Activated naive CD4-positive, alpha-beta T cell treated with anti-CD3 and anti-CD28 coated beads for 36 hours (primary cell): ENCODE measurements around the gene KIF11. TPM values are rescaled to one million over a fixed set of nuclear protein-coding genes. Genes with fewer than 3 reads are reported as not detected.

Experiments used
- CTCF ChIA-PET: fragments of 350-600 bp; sonication (Branson Sonifier 250); formaldehyde crosslinking; loops from one replicate; lab custom pipeline; 2021; ENCODE audit warnings: antibody characterized with exemption; lab: Charles Lee
- DNase-seq: peaks from one replicate; pipeline ENCODE4 v3.0.0-alpha.2; 2020
- H3K27ac Mint-ChIP-seq: one replicate; pipeline ENCODE4 v1.8.0; 2021; ENCODE audit warnings: mild to moderate bottlenecking, mixed read lengths
- H3K27me3 Mint-ChIP-seq: one replicate; pipeline ENCODE4 v1.8.0; 2021; ENCODE audit warnings: low read depth, mixed read lengths
- H3K36me3 Mint-ChIP-seq: one replicate; pipeline ENCODE4 v1.8.0; 2021; ENCODE audit warnings: low read depth, mixed read lengths
- H3K4me1 Mint-ChIP-seq: one replicate; pipeline ENCODE4 v1.8.0; 2021; ENCODE audit warnings: low read depth, mixed read lengths
- H3K4me3 Mint-ChIP-seq: one replicate; pipeline ENCODE4 v1.8.0; 2021; ENCODE audit warnings: mild to moderate bottlenecking, moderate library complexity, mixed read lengths
- H3K9me3 Mint-ChIP-seq: one replicate; pipeline ENCODE4 v1.8.0; 2021; ENCODE audit warnings: mixed read lengths
- intact Hi-C: fragments of 100-400 bp; cut with micrococcal nuclease; formaldehyde crosslinking; loops from one replicate; pipeline ENCODE4 v1.15.1; 2023
- total RNA-seq, 2 experiments: library from RNA; stranded (reverse); gene quantifications; one replicate each; pipeline ENCODE4 v1.2.3, GENCODE V29; 2021

Gene KIF11
- total RNA-seq, 2 experiments from 2014 or later, result 43.2 to 43.4 TPM

- peaks cover 19% of the 10 kb centered on the region for H3K4me1 Mint-ChIP-seq
- H3K36me3 Mint-ChIP-seq, result no peaks in the 10 kb centered on the region
- no peaks in the 10 kb centered on the region for H3K9me3 Mint-ChIP-seq
- H3K4me3 Mint-ChIP-seq, result peak within 1 kb of the TSS; percentile 58
- intact Hi-C loops, result loop anchor here (1.0 to 10.0 kb wide), 4 partner anchors 96 to 1013 kb away; partner anchors contain the start of genes CYP26C1, EXOC6, FRA10AC1 and KIF11
- CTCF ChIA-PET, result interaction anchor here (1.3 kb wide), 1 partner anchor 8 kb away, joined by 4 read pairs; no protein-coding TSS in a partner anchor
- no peak for DNase-seq
- peaks cover 64% of the 10 kb centered on the region for H3K27me3 Mint-ChIP-seq
- no peak within 1 kb of the TSS for H3K27ac Mint-ChIP-seq
Measured at GRCh38 chr10:92689663-92690210, 96.8 kb downstream of the KIF11 start, which contains the start of gene HHEX. Gene HHEX (plus strand): TSS chr10:92689955. CDS start chr10:92689987, 32 bp downstream.

GRCh38 chr10:92690211-92690914 lies 97.4 kb downstream of the KIF11 start:
- Mint-ChIP-seq H3K27ac (no peak overlapping the region), H3K36me3 (no peaks in the 10 kb centered on the region), H3K27me3 (peaks cover 65% of the 10 kb centered on the region), H3K4me3 (peak overlapping the region; percentile 58), H3K9me3 (no peaks in the 10 kb centered on the region), H3K4me1 (peaks cover 19% of the 10 kb centered on the region)
- peak; percentile 74 for DNase-seq
- CTCF ChIA-PET, result interaction anchor here (0.8 to 1.3 kb wide), 4 partner anchors 7 to 151 kb away, joined by 3 to 4 read pairs (median 4); no protein-coding TSS in a partner anchor
- intact Hi-C loops, result loop anchor here (1.0 to 10.0 kb wide), 4 partner anchors 97 to 1012 kb away; partner anchors contain the start of genes CYP26C1, EXOC6, FRA10AC1 and KIF11

DNA sequence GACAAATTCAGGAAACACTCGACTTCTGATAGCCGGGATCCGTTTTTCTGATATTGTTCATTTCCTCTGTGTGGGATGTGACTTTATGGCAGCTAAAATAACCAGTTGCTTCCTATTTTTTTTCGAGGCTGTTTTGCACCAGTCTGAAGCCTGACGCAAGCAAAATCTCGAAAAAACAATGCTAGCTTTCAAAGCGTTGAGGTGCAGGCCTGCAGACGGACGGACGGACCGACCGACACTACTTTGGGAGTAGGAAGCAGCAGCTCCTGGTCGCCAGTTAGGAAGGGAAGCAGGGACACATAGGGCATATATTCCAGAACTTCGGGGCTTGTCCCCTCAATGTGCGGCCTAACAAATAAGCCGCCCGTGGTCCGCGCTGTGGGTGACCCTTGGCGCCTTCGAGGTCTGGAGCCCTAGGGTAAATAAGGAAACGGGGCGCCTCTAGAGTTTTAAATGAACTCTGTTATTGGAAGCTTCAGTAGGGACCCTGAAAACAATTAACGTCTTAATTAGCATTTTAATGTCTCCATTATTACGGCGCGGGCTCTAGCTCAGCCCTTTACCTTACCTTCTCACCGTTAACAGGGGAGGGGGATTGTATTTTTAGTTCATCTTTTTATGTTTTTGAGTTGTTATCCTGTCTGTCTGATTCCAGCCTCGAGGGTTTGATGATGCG lies 98.1 kb downstream of the KIF11 start:
- CTCF ChIA-PET, result interaction anchor here (0.8 to 1.1 kb wide), 3 partner anchors 11 to 151 kb away, joined by 3 to 4 read pairs (median 3); no protein-coding TSS in a partner anchor
- peaks cover 19% of the 10 kb centered on the region for H3K4me1 Mint-ChIP-seq
- H3K36me3 Mint-ChIP-seq, result no peaks in the 10 kb centered on the region
- intact Hi-C loops, result loop anchor here (1.0 to 10.0 kb wide), 5 partner anchors 8 to 1011 kb away; partner anchors contain the start of genes CYP26C1, EXOC6, FRA10AC1 and KIF11
- H3K9me3 Mint-ChIP-seq, result no peaks in the 10 kb centered on the region
- H3K27me3 Mint-ChIP-seq, result peaks cover 60% of the 10 kb centered on the region
- H3K27ac Mint-ChIP-seq, result no peak overlapping the region
- peak overlapping the region; percentile 57 for H3K4me3 Mint-ChIP-seq
- no peak for DNase-seq

DNA sequence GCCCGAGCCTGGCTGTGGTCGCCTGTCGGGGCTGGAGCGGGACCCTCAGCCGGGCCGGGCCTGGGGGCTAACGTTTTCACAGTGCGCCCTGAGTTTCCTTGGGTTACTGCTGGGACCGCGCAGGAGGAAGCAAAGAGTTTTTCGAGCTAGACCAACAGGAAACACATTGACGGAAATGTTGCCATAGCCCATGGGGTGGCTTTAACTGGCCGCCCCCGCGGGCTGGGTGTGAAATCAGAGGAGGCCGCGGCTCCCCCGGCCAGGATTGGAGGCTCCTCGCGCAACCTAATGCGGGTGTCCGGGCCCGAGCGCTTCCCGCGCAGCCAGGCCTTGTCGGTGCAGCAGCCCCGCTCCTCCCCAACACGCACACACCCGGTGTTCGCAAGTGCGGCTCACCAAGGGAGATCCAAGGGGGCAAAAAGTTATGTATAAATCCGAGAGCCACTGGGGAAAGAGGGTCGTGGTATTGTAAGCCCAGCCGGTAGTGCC lies 98.7 kb downstream of the KIF11 start:
- Mint-ChIP-seq H3K4me3 (peak overlapping the region; percentile 37), H3K9me3 (no peaks in the 10 kb centered on the region), H3K27ac (no peak overlapping the region), H3K36me3 (no peaks in the 10 kb centered on the region), H3K27me3 (peaks cover 62% of the 10 kb centered on the region), H3K4me1 (peaks cover 19% of the 10 kb centered on the region)
- no peak for DNase-seq
- intact Hi-C loops, result loop anchor here (1.0 to 10.0 kb wide), 3 partner anchors 8 to 1011 kb away; partner anchors contain the start of genes CYP26C1 and FRA10AC1
- CTCF ChIA-PET, result interaction anchor here (0.6 to 1.1 kb wide), 2 partner anchors 26 to 150 kb away, joined by 3 read pairs; no protein-coding TSS in a partner anchor

GRCh38 chr10:92692080-92692671 lies 99.2 kb downstream of the KIF11 start:
- H3K36me3 Mint-ChIP-seq, result no peaks in the 10 kb centered on the region
- no peak for DNase-seq
- CTCF ChIA-PET, result interaction anchor here (0.6 to 1.6 kb wide), 2 partner anchors 10 to 25 kb away, joined by 3 to 5 read pairs; no protein-coding TSS in a partner anchor
- intact Hi-C loops, result loop anchor here (5.0 to 10.0 kb wide), 2 partner anchors 373 to 1010 kb away; partner anchors contain the start of genes CYP26C1 and FRA10AC1
- no peaks in the 10 kb centered on the region for H3K9me3 Mint-ChIP-seq
- H3K4me3 Mint-ChIP-seq, result no peak overlapping the region
- peaks cover 19% of the 10 kb centered on the region for H3K4me1 Mint-ChIP-seq
- H3K27me3 Mint-ChIP-seq, result peaks cover 65% of the 10 kb centered on the region
- H3K27ac Mint-ChIP-seq, result no peak overlapping the region

DNA sequence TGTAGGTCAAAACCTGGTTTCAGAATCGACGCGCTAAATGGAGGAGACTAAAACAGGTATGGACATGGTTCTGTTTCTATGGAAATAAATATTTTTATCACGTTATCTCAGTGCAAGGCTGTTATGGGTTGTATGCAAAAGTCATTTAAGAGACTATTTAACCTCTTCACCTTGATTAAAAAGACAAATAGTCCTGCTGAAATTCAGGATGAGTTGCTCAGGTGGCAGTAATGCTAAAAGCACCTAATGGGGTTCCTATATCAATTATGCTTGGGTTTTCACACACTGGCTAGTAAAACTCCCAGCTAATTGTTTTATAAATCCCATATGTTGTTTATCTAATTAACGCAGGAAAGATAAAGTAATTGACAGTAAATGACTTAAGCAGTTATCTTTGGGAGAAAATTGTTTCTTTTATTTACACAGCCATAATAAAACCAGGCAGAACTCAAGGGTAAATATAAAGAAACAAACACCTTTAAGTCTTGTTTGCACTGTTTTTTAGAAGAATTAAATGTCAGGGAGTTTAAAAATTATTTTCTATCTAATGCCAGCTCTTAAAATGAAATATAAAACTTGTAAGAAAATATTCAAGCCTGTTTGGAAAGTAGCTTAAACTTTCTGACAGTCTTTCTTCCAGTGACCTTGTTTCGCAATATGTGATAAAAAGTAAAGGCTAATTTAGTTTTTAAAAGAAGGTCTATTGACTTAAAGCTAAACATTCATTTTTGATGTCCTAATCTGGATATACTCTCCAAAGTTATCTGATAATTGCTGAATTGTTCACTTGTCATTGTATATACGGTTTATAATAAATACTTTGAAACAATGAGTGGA lies 100.0 kb downstream of the KIF11 start:
- H3K27ac Mint-ChIP-seq, result no peak overlapping the region
- H3K4me3 Mint-ChIP-seq, result no peak overlapping the region
- no peaks in the 10 kb centered on the region for H3K36me3 Mint-ChIP-seq
- peaks cover 65% of the 10 kb centered on the region for H3K27me3 Mint-ChIP-seq
- intact Hi-C loops, result loop anchor here (5.0 to 10.0 kb wide), 2 partner anchors 372 to 1009 kb away; partner anchors contain the start of genes CYP26C1 and FRA10AC1
- H3K4me1 Mint-ChIP-seq, result peaks cover 19% of the 10 kb centered on the region
- DNase-seq, result no peak
- CTCF ChIA-PET, result interaction anchor here (1.6 kb wide), 1 partner anchor 9 kb away, joined by 5 read pairs; no protein-coding TSS in a partner anchor
- no peaks in the 10 kb centered on the region for H3K9me3 Mint-ChIP-seq

- H3K36me3 Mint-ChIP-seq, result no peaks in the 10 kb centered on the region
Measured at GRCh38 chr10:92693534-92693893, 100.6 kb downstream of the KIF11 start.

DNA sequence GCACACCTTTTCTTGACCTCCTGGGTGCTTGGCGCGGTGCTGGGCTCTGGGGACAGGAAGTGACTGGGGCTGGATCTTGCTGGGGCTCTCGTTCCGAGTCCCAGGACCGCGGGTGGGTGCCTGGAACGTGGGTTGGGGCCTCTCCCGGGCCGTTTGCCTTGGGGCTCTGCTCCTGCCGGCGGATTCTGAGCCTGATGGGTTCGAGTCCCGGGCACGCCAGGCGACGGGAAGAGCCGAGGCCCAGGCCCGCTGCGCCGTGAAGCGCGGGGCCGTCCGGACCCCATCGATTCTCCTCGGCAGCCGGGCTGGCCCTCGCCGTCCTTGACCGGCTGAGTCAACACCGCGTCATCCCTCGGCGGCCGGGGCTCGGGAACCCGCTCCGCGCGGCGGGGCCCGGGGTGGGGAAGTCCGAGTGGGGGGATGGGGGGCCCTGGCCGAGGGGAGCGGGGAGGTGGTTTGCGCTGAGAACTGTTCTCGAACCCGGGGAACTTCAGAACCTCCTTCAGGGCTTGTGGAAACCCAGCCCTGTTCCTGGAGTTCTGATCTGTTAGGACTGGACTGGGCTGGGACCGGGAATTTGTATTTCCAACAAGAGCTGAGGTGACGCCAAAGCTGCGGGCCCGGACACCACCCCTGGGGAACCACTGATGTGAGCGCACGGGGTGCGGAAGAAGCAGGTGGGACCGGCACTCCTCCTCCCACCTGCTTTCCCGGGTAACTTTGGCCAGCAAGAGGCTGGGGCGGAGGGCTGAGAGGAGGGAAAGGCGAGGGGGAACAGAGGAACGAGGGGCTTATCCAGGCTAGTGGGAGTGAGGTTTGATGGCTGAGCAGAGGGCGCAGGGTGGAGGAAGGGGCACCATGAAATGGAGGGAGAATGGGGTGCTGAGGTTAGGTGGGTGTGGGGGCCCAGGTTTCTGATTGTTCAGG lies 103.0 kb downstream of the KIF11 start:
- DNase-seq, result no peak
- Mint-ChIP-seq H3K4me1 (peaks cover 27% of the 10 kb centered on the region), H3K27ac (no peak overlapping the region), H3K36me3 (no peaks in the 10 kb centered on the region), H3K9me3 (no peaks in the 10 kb centered on the region), H3K27me3 (peaks cover 68% of the 10 kb centered on the region), H3K4me3 (no peak overlapping the region)
- CTCF ChIA-PET, result no interaction called here
- intact Hi-C loops, result loop anchor here (10.0 kb wide), 1 partner anchor 369 kb away; the partner anchor contains the start of gene CYP26C1

More at GRCh38 chr10:92693534-92693893, 100.6 kb downstream of the KIF11 start:
- no peak overlapping the region for H3K4me3 Mint-ChIP-seq
- no peak overlapping the region for H3K27ac Mint-ChIP-seq
- CTCF ChIA-PET, result interaction anchor here (0.6 to 1.6 kb wide), 2 partner anchors 9 to 764 kb away, joined by 3 to 5 read pairs; no protein-coding TSS in a partner anchor
- H3K9me3 Mint-ChIP-seq, result no peaks in the 10 kb centered on the region
- H3K27me3 Mint-ChIP-seq, result peaks cover 64% of the 10 kb centered on the region
- no peak for DNase-seq
- intact Hi-C loops, result loop anchor here (5.0 to 10.0 kb wide), 2 partner anchors 371 to 1009 kb away; partner anchors contain the start of genes CYP26C1 and FRA10AC1
- H3K4me1 Mint-ChIP-seq, result peaks cover 25% of the 10 kb centered on the region

DNA sequence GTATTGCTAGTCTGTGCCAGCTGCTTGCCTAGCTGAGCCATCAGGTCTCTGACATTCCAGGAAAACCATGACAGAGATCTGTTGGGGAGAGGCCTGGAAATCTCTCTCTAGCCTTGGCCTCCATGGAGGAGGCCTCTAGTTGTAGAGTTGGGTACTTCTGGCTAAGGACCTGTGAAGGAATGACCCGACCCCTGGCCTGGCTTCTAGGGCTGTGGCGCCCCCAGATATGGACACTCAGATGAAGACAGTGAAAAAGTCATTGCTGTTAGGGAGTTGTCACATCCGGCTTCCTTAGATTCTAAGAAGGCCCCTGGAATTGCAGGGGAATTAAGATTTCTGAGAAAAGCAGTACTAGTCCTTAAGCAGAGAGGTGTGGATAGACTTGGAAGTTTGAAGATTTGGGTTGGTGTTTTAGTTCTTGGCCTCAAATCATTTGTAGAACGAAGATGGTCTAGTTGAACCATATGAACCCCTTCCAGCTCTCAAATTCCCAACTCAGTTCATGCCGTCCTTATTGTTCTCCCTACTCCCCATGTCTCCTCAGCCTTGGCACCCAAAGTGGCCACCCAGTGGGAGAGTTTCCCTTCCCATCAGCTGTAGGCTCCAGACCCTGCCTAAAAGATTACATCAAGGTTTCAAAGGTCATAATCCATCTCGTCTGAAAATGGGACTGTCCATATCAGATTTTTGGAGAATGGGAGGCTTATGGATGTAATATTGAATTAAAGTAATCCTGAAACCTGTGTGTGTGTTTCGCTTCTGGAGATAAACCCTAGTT lies 103.9 kb downstream of the KIF11 start:
- Mint-ChIP-seq H3K4me1 (peaks cover 21% of the 10 kb centered on the region), H3K27me3 (peaks cover 67% of the 10 kb centered on the region), H3K9me3 (no peaks in the 10 kb centered on the region), H3K36me3 (no peaks in the 10 kb centered on the region), H3K27ac (no peak overlapping the region), H3K4me3 (no peak overlapping the region)
- intact Hi-C loops, result loop anchor here (10.0 kb wide), 1 partner anchor 368 kb away; the partner anchor contains the start of gene CYP26C1
- CTCF ChIA-PET, result no interaction called here
- DNase-seq, result no peak
